Keratinocyte (primary cell): Measurements from ENCODE around the gene ANKRD6. TPM values are rescaled to one million over a fixed set of nuclear protein-coding genes. Genes with fewer than 3 reads are reported as not detected.

ENCODE experiments used
- DNase-seq: peaks from one replicate; pipeline ENCODE4 v3.0.0-alpha.2; 2011; ENCODE audit warnings: low read depth, missing footprints, low spot score
- FAIRE-seq: peaks from 2 replicates; lab custom pipeline; 2011; peaks lifted over from hg19 to GRCh38; lab: Jason Lieb, UNC
- H2AFZ ChIP-seq: 2 replicates; pipeline ENCODE4 v1.6.0; 2012; ENCODE audit warnings: low read length, control low read depth, inconsistent platforms; ENCODE audit not compliant: control insufficient read depth
- H3K27ac ChIP-seq: 2 replicates; pipeline ENCODE4 v1.5.1; 2011; ENCODE audit warnings: low read length; ENCODE audit not compliant: control insufficient read depth, insufficient read depth
- H3K27me3 ChIP-seq: 3 replicates; pipeline ENCODE4 v1.6.0; 2011; ENCODE audit warnings: low read length; ENCODE audit not compliant: control insufficient read depth, insufficient read depth; ENCODE audit errors: extremely low read depth
- H3K36me3 ChIP-seq, 2 experiments: 2 replicates in 1 of 2; 3 replicates in 1 of 2; pipeline ENCODE4 v1.5.1; 2011; ENCODE audit warnings: low read length in 2 of 2, mild to moderate bottlenecking in 1 of 2; ENCODE audit not compliant: control insufficient read depth in 2 of 2, insufficient read depth in 2 of 2; ENCODE audit errors: extremely low read depth in 1 of 2
- H3K4me1 ChIP-seq: 3 replicates; pipeline ENCODE4 v1.5.1; 2011; ENCODE audit warnings: low read length; ENCODE audit not compliant: control insufficient read depth, insufficient read depth; ENCODE audit errors: extremely low read depth
- H3K4me2 ChIP-seq: 3 replicates; pipeline ENCODE4 v1.6.0; 2011; ENCODE audit warnings: low read depth, low read length; ENCODE audit not compliant: control insufficient read depth, insufficient read depth; ENCODE audit errors: extremely low read depth
- H3K4me3 ChIP-seq, 3 experiments: fragments of 200-600 bp in 1 of 3; sonication (generic) in 1 of 3; 2 replicates in 2 of 3; 3 replicates in 1 of 3; pipeline ENCODE4 v1.5.1; 2011 to 2016; ENCODE audit warnings: low read length in 3 of 3, mild to moderate bottlenecking in 3 of 3, control low read depth in 2 of 3, inconsistent platforms in 1 of 3, low read depth in 1 of 3, mixed read lengths in 1 of 3, mixed run types in 1 of 3, moderate library complexity in 1 of 3; ENCODE audit not compliant: control insufficient read depth in 2 of 3, insufficient read depth in 2 of 3; ENCODE audit errors: extremely low read depth in 1 of 3
- H3K79me2 ChIP-seq: 2 replicates; pipeline ENCODE4 v1.6.0; 2012; ENCODE audit warnings: low read length; ENCODE audit not compliant: control insufficient read depth, insufficient read depth
- H3K9ac ChIP-seq: 3 replicates; pipeline ENCODE4 v1.6.0; 2011; ENCODE audit warnings: low read length; ENCODE audit not compliant: control insufficient read depth, insufficient read depth; ENCODE audit errors: extremely low read depth
- H3K9me1 ChIP-seq: 3 replicates; pipeline ENCODE4 v1.6.0; 2011; ENCODE audit warnings: low read length; ENCODE audit not compliant: control insufficient read depth, insufficient read depth; ENCODE audit errors: extremely low read depth
- H3K9me3 ChIP-seq: 2 replicates; pipeline ENCODE4 v1.5.1; 2012; ENCODE audit warnings: low read depth, low read length; ENCODE audit not compliant: control insufficient read depth
- H4K20me1 ChIP-seq: 3 replicates; pipeline ENCODE4 v1.6.0; 2011; ENCODE audit warnings: low read length; ENCODE audit not compliant: control insufficient read depth, insufficient read depth; ENCODE audit errors: extremely low read depth
- EZH2 ChIP-seq: IDR thresholded peaks from one replicate; pipeline ENCODE4 v1.6.1; 2012; ENCODE audit warnings: inconsistent platforms, mild to moderate bottlenecking, low read length, moderate library complexity
- dilution Hi-C: fragments of 300-500 bp; cut with MboI; formaldehyde crosslinking; loops from one replicate; pipeline ENCODE4 v1.7.0; 2020; ENCODE audit warnings: low sequenced_read_pairs; ENCODE audit not compliant: extremely low pct_ligation_motif_present
- polyA plus RNA-seq, 5 experiments: library from polyadenylated mRNA; depleted of rRNA in 3 of 5; stranded (reverse) in 3 of 5; stranded (forward) in 1 of 5; unstranded in 1 of 5; fragments of >200 nt; gene quantifications; 1 replicate in 1 of 5; 2 replicates in 3 of 5; 3 replicates in 1 of 5; pipeline versions ENCODE4 v1.2.1 to v1.2.3, GENCODE V29; 2011 to 2012; ENCODE audit warnings: missing spikeins in 2 of 5, low read depth in 1 of 5, low replicate concordance in 1 of 5
- TF ChIP-seq, protein P1 (sequence below), 3 experiments: IDR thresholded peaks in 1 of 3; conservative IDR thresholded peaks in 1 of 3; optimal IDR thresholded peaks in 1 of 3; 2 replicates in 2 of 3; 3 replicates in 1 of 3; pipeline versions ENCODE3 to v1.5.1; 2011; ENCODE audit warnings: low read length in 3 of 3, mild to moderate bottlenecking in 3 of 3, moderate library complexity in 2 of 3, control low read depth in 1 of 3, inconsistent platforms in 1 of 3; ENCODE audit not compliant: insufficient read depth in 2 of 3; ENCODE audit errors: extremely low read depth in 1 of 3

Gene ANKRD6
- polyA plus RNA-seq, 1 donor (not counting 4 experiments of a cell fraction or from before 2014, with no cell fraction given) = 5.7 TPM

GRCh38 chr6:89542081-89542857 lies 109.3 kb downstream of the ANKRD6 start:
- dilution Hi-C loops = no loop called here
- TF ChIP-seq, protein P1, sequence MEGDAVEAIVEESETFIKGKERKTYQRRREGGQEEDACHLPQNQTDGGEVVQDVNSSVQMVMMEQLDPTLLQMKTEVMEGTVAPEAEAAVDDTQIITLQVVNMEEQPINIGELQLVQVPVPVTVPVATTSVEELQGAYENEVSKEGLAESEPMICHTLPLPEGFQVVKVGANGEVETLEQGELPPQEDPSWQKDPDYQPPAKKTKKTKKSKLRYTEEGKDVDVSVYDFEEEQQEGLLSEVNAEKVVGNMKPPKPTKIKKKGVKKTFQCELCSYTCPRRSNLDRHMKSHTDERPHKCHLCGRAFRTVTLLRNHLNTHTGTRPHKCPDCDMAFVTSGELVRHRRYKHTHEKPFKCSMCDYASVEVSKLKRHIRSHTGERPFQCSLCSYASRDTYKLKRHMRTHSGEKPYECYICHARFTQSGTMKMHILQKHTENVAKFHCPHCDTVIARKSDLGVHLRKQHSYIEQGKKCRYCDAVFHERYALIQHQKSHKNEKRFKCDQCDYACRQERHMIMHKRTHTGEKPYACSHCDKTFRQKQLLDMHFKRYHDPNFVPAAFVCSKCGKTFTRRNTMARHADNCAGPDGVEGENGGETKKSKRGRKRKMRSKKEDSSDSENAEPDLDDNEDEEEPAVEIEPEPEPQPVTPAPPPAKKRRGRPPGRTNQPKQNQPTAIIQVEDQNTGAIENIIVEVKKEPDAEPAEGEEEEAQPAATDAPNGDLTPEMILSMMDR (optimal IDR thresholded peaks at IDR 0.05 in 1 of 3, IDR thresholded peaks at IDR 0.05 in 1 of 3, conservative IDR thresholded peaks at IDR 0.05 in 1 of 3; ENCODE audit: extremely low read depth in 1 of 3, insufficient read depth in 2 of 3, low read length in 3 of 3) = no peak
- TF ChIP-seq EZH2 = no peak

GRCh38 chr6:89542866-89543265 lies 109.9 kb downstream of the ANKRD6 start:
- H4K20me1 ChIP-seq = no peaks in the 10 kb centered on the region
- no peak overlapping the region for H3K4me3 ChIP-seq
- no peaks in the 10 kb centered on the region for H3K4me1 ChIP-seq
- H3K27ac ChIP-seq = no peak overlapping the region
- dilution Hi-C loops = no loop called here
- H3K9me3 ChIP-seq = no peaks in the 10 kb centered on the region
- H3K9ac ChIP-seq = no peak overlapping the region
- no peaks in the 10 kb centered on the region for H3K79me2 ChIP-seq
- H3K36me3 ChIP-seq = no peaks in the 10 kb centered on the region
- FAIRE-seq (no peak), DNase-seq (no peak)
- no peaks in the 10 kb centered on the region for H3K27me3 ChIP-seq
- no peak for TF ChIP-seq EZH2
- TF ChIP-seq, protein P1 (optimal IDR thresholded peaks at IDR 0.05 in 1 of 3, IDR thresholded peaks at IDR 0.05 in 1 of 3, conservative IDR thresholded peaks at IDR 0.05 in 1 of 3; ENCODE audit: extremely low read depth in 1 of 3, insufficient read depth in 2 of 3, low read length in 3 of 3) = no peak
- H2AFZ ChIP-seq = no peak overlapping the region
- H3K9me1 ChIP-seq = no peaks in the 10 kb centered on the region
- no peak overlapping the region for H3K4me2 ChIP-seq

More at GRCh38 chr6:89542081-89542857, 109.3 kb downstream of the ANKRD6 start:
- Histone ChIP-seq H3K36me3 (no peaks in the 10 kb centered on the region), H3K27me3 (no peaks in the 10 kb centered on the region), H3K9ac (no peak overlapping the region), H2AFZ (no peak overlapping the region), H3K9me1 (no peaks in the 10 kb centered on the region), H3K27ac (no peak overlapping the region), H3K4me2 (no peak overlapping the region), H3K4me1 (no peaks in the 10 kb centered on the region), H3K9me3 (no peaks in the 10 kb centered on the region), H4K20me1 (no peaks in the 10 kb centered on the region), H3K79me2 (no peaks in the 10 kb centered on the region), H3K4me3 (no peak overlapping the region)
- DNase-seq = no peak
- FAIRE-seq = no peak
